ENCODE data around the gene EXOSC10.
A peak's percentile ranks its signal among the peaks of the same experiment; 100 is the strongest.

EXOSC10 gene

GRCh38 chr1:11059155-11059967 is 40.3 kb downstream of the EXOSC10 start:
- H3K27ac ChIP-seq: peak overlapping the region; percentile 98
- TF ChIP-seq ZFX (IDR thresholded peaks at IDR 0.05): peak; percentile 94
- TF ChIP-seq, protein P1, sequence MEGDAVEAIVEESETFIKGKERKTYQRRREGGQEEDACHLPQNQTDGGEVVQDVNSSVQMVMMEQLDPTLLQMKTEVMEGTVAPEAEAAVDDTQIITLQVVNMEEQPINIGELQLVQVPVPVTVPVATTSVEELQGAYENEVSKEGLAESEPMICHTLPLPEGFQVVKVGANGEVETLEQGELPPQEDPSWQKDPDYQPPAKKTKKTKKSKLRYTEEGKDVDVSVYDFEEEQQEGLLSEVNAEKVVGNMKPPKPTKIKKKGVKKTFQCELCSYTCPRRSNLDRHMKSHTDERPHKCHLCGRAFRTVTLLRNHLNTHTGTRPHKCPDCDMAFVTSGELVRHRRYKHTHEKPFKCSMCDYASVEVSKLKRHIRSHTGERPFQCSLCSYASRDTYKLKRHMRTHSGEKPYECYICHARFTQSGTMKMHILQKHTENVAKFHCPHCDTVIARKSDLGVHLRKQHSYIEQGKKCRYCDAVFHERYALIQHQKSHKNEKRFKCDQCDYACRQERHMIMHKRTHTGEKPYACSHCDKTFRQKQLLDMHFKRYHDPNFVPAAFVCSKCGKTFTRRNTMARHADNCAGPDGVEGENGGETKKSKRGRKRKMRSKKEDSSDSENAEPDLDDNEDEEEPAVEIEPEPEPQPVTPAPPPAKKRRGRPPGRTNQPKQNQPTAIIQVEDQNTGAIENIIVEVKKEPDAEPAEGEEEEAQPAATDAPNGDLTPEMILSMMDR (conservative IDR thresholded peaks at IDR 0.05): no peak

DNA sequence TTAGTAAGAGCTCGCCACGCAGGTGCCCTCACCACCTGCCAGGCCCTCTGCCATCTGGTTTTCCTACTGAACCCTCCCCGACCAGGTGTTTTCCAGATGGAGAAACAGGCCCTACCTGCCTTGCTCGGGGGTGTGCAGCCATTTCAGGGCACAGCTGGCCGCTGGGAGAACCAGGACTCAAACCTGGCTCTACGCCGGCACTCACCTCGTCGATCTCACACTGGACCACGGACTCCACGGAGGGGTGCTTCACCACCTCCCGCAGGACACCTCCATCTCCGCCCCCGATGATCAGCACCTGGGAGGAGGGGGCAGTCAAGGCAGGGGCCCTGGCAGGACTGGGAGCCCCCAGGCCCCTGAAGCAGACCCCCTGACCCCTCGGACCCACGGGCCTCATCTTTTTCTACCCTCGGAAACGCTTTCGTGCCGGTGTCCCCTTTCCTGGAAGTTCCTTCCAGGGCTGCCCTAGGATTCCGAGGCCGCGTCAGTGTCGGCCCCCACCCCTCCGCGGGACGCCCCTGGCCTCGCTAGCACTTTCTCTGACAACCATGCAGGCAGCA is 41.0 kb downstream of the EXOSC10 start:
- TF ChIP-seq ZFX (IDR thresholded peaks at IDR 0.05): no peak
- TF ChIP-seq, protein P1 (conservative IDR thresholded peaks at IDR 0.05): no peak
- H3K27ac ChIP-seq: peak overlapping the region; percentile 98

- peak overlapping the region; percentile 98 for H3K27ac ChIP-seq
- TF ChIP-seq, protein P1 (conservative IDR thresholded peaks at IDR 0.05): no peak
- TF ChIP-seq ZFX (IDR thresholded peaks at IDR 0.05): no peak
Observed at GRCh38 chr1:11058026-11058425, 41.6 kb downstream of the EXOSC10 start.

GRCh38 chr1:11057477-11057876 is 42.2 kb downstream of the EXOSC10 start:
- peak overlapping the region; percentile 98; the same call in 1 of the 2 replicates for H3K27ac ChIP-seq

DNA sequence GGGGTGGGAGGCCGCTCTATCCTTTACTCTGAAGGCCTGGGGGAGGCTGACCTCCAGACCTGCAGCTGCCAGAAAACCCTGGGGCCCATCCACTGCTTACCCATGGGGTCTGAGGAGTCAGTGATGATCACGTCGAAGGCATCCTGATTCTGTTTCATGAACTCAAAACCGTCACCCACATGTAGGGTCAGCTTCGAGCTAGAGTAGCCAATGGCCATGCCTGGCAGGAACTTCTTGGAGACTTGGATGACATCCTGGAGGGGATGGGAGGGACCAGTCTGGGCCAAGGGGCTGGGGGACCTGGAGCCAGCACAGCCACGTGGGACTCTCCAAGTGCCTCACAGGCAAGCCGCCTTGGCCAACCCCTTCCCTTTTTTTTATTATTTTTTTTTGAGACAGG is 43.2 kb downstream of the EXOSC10 start:
- no peak overlapping the region for H3K27ac ChIP-seq
- no peak for TF ChIP-seq ZFX (IDR thresholded peaks at IDR 0.05)
- TF ChIP-seq, protein P1 (conservative IDR thresholded peaks at IDR 0.05): no peak

More at GRCh38 chr1:11057477-11057876, 42.2 kb downstream of the EXOSC10 start:
- TF ChIP-seq, protein P1 (conservative IDR thresholded peaks at IDR 0.05): no peak
- TF ChIP-seq ZFX (IDR thresholded peaks at IDR 0.05): no peak

DNA sequence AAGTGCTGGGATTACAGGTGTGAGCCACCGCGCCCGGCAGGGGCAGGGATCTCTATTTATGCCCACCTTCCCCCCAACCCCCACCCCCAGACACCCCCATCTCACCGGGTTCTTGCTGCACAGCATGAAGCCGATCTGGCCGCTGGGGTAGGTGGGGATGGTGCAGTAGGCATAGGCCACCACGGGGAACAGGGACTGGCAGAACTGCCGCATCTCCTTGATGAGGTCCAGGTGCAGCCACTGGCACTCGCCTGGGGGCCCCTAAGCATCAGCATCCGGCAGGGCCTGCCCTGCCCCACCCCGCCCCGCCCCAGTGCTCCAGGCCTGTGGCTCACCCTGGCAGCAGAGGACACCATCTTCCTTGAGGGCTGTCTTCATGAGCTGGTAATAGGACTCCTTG is 44.0 kb downstream of the EXOSC10 start:
- TF ChIP-seq, protein P1 (conservative IDR thresholded peaks at IDR 0.05): no peak
- TF ChIP-seq ZFX (IDR thresholded peaks at IDR 0.05): no peak
- no peak overlapping the region for H3K27ac ChIP-seq

GRCh38 chr1:11054666-11055065 is 45.0 kb downstream of the EXOSC10 start:
- TF ChIP-seq, protein P1 (conservative IDR thresholded peaks at IDR 0.05): no peak
- no peak for TF ChIP-seq ZFX (IDR thresholded peaks at IDR 0.05)
- no peak overlapping the region for H3K27ac ChIP-seq

Measured in C4-2B (cell line).